GM23338 (cell line): Measurements from ENCODE around the gene KIF4A. TPM values are rescaled to one million over a fixed set of nuclear protein-coding genes. Genes with fewer than 3 reads are reported as not detected.
"Not testable (repeated sequence)": the region's sequence is repeated elsewhere in the genome, so short reads cannot be mapped to it uniquely, and the experiment has no call there.

Source experiments
- ATAC-seq: fragments of 200-7000 bp; cut with Tn5 transposase; 3 replicates; pipeline ENCODE4 v1.9.1; 2020
- DNase-seq: peaks from one replicate; pipeline ENCODE4 v3.0.0-alpha.2; 2015; ENCODE audit warnings: low spot score
- H2AFZ ChIP-seq: fragments of 200-600 bp; sonication (generic); 2 replicates; pipeline ENCODE4 v1.8.0; 2016; ENCODE audit warnings: antibody characterized with exemption, mild to moderate bottlenecking, moderate library complexity
- H3F3A ChIP-seq: fragments of 200-600 bp; sonication (generic); replicated peaks from 2 replicates; pipeline ENCODE4 v1.8.0; 2017; ENCODE audit warnings: antibody characterized with exemption, mixed run types, low read depth
- H3K27ac ChIP-seq: fragments of 200-600 bp; sonication (generic); 2 replicates; pipeline ENCODE4 v1.6.1; 2016; ENCODE audit warnings: low read depth
- H3K27me3 ChIP-seq: fragments of 200-600 bp; sonication (generic); 2 replicates; pipeline ENCODE4 v1.8.0; 2016; ENCODE audit warnings: mild to moderate bottlenecking, mixed run types, moderate library complexity; ENCODE audit not compliant: insufficient read depth
- H3K36me3 ChIP-seq: fragments of 200-600 bp; sonication (generic); 2 replicates; pipeline ENCODE4 v1.8.0; 2016; ENCODE audit warnings: mild to moderate bottlenecking; ENCODE audit not compliant: insufficient read depth
- H3K4me1 ChIP-seq: fragments of 200-600 bp; sonication (generic); 2 replicates; pipeline ENCODE4 v1.8.0; 2016; ENCODE audit warnings: mild to moderate bottlenecking, moderate library complexity; ENCODE audit not compliant: insufficient read depth
- H3K4me2 ChIP-seq: fragments of 200-600 bp; sonication (generic); 2 replicates; pipeline ENCODE4 v1.7.1; 2017; ENCODE audit warnings: mixed run types
- H3K4me3 ChIP-seq: fragments of 200-600 bp; sonication (generic); 2 replicates; pipeline ENCODE4 v1.6.1; 2016; ENCODE audit warnings: mixed run types
- H3K79me2 ChIP-seq: fragments of 200-600 bp; sonication (generic); replicated peaks from 2 replicates; pipeline ENCODE4 v1.8.0; 2017; ENCODE audit warnings: mild to moderate bottlenecking; ENCODE audit not compliant: insufficient read depth
- H3K9me2 ChIP-seq: fragments of 200-600 bp; sonication (generic); 2 replicates; pipeline ENCODE4 v1.8.0; 2017; ENCODE audit not compliant: insufficient read depth
- H4K20me1 ChIP-seq: fragments of 200-600 bp; sonication (generic); replicated peaks from 2 replicates; pipeline ENCODE4 v1.8.0; 2017; ENCODE audit warnings: mild to moderate bottlenecking; ENCODE audit not compliant: insufficient read depth
- H3K27ac Mint-ChIP-seq: 2 replicates; pipeline ENCODE4 v1.8.0; 2020; ENCODE audit warnings: inconsistent platforms, mild to moderate bottlenecking, moderate library complexity, mixed read lengths
- H3K27me3 Mint-ChIP-seq: 3 replicates; pipeline ENCODE4 v1.8.0; 2022; ENCODE audit warnings: low read depth, mild to moderate bottlenecking, moderate library complexity, mixed read lengths, inconsistent platforms; ENCODE audit not compliant: insufficient read depth, poor library complexity
- H3K36me3 Mint-ChIP-seq: 3 replicates; pipeline ENCODE4 v1.8.0; 2021; ENCODE audit warnings: low read depth, mild to moderate bottlenecking, inconsistent platforms, moderate library complexity, mixed read lengths
- H3K4me1 Mint-ChIP-seq: 3 replicates; pipeline ENCODE4 v1.8.0; 2020; ENCODE audit warnings: mild to moderate bottlenecking, inconsistent platforms, mixed read lengths
- H3K4me3 Mint-ChIP-seq: 3 replicates; pipeline ENCODE4 v1.8.0; 2021; ENCODE audit warnings: moderate library complexity, mild to moderate bottlenecking, inconsistent platforms, mixed read lengths
- H3K9me3 Mint-ChIP-seq: 3 replicates; pipeline ENCODE4 v1.8.0; 2020; ENCODE audit warnings: moderate library complexity, mild to moderate bottlenecking, inconsistent platforms, mixed read lengths
- CREB1 ChIP-seq: fragments of 250-450 bp; sonication (Bioruptor Pico); IDR thresholded peaks from 2 replicates; pipeline ENCODE4 v1.5.0; 2020; ENCODE audit warnings: low read depth, mild to moderate bottlenecking, moderate library complexity
- JUNB ChIP-seq: IDR thresholded peaks from one replicate; pipeline ENCODE4 v1.6.1; 2016; ENCODE audit warnings: antibody characterized with exemption; ENCODE audit not compliant: unreplicated experiment
- STAT1 ChIP-seq: IDR thresholded peaks from one replicate; pipeline ENCODE4 v1.6.1; 2016; ENCODE audit warnings: antibody characterized with exemption; ENCODE audit not compliant: unreplicated experiment
- polyA plus RNA-seq: library from polyadenylated mRNA; unstranded; fragments of >200 nt; fragmentation: Nextera tagmentation; extraction: Ambion mirVana; gene quantifications from 2 replicates; pipeline ENCODE4 v1.2.1, GENCODE V29; 2016
- total RNA-seq: library from RNA; depleted of rRNA; stranded (reverse); fragments of >200 nt; shearing (Covaris generic); gene quantifications from 2 replicates; pipeline ENCODE4 v1.2.3, GENCODE V29; 2014
- TF ChIP-seq, protein P1 (sequence below): IDR thresholded peaks from 2 replicates; pipeline ENCODE4 v1.6.1; 2016; ENCODE audit warnings: antibody characterized with exemption
- TF ChIP-seq, protein P2 (sequence below), 2 experiments: fragments of 200-600 bp in 1 of 2; sonication (generic) in 1 of 2; conservative IDR thresholded peaks; 2 replicates each; pipeline versions ENCODE4 v1.5.1 to v1.6.1; 2016 to 2017; ENCODE audit warnings: antibody characterized with exemption in 2 of 2, low read depth in 2 of 2, mild to moderate bottlenecking in 2 of 2, moderate library complexity in 1 of 2
- TF ChIP-seq, protein P3 (sequence below): fragments of 250-450 bp; sonication (Bioruptor Pico); IDR thresholded peaks from 2 replicates; pipeline ENCODE4 v1.5.0; 2020; ENCODE audit warnings: mild to moderate bottlenecking, moderate library complexity

The KIF4A gene
- total and polyA plus RNA-seq, 2 experiments from 2014 or later, result 21.5 to 27.6 TPM

DNA sequence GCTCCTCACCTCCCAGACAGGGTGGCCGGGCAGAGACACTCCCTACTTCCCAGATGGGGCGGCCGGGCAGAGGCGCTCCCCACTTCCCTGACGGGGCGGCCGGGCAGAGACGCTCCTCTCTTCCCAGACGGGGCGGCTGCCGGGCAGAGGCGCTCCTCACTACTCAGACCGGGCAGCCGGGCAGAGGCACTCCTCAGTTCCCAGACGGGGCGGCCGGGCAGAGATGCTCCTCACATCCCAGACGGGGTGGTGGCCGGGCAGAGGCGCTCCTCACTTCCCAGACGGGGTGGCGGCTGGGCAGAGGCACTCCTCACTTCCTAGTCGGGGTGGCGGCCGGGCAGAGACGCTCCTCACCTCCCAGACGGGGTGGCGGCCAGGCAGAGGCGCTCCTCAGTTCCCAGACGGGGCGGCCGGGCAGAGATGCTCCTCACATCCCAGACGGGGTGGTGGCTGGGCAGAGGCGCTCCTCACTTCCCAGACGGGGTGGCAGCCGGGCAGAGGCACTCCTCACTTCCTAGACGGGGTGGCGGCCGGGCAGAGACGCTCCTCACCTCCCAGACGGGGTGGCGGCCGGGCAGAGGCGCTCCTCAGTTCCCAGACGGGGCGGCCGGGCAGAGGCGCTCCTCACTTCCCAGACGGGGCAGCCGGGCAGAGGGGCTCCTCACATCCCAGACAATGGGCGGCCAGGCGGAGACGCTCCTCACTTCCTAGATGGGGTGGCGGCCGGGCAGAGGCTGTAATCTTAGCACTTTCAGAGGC is 59.6 kb downstream of the KIF4A start:
- H3F3A ChIP-seq, H3K4me1 Mint-ChIP-seq, H3K4me1 ChIP-seq, DNase-seq, H3K4me2 ChIP-seq, H3K27ac ChIP-seq, H3K27ac Mint-ChIP-seq, H3K9me2 ChIP-seq, H3K27me3 ChIP-seq, ATAC-seq, H3K27me3 Mint-ChIP-seq, H2AFZ ChIP-seq, H3K4me3 Mint-ChIP-seq, H4K20me1 ChIP-seq, H3K4me3 ChIP-seq, H3K79me2 ChIP-seq: not testable (repeated sequence)
- peaks cover 82% of the 10 kb centered on the region for H3K36me3 Mint-ChIP-seq
- H3K36me3 ChIP-seq, result peaks cover 10% of the 10 kb centered on the region
- H3K9me3 Mint-ChIP-seq, result peaks cover 30% of the 10 kb centered on the region; the same call in 2 of the 3 replicates

DNA sequence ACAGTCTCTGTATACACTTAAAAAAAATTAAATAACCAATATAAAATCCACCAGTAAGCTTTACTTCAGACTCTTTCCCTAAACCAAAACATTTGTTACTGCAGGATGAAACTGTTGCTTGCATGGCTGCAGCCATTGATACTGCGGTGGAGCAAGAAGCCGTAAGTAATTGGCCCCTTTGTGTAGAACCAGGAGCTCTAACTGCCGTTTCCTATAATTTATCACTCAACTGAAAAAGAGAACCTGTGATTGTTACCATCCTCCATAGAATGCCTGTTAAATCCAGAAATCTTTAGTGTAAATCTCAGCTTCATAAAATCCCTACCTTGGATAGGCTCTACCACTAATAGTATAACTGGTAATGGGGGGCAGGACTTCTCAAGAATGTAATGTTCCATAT is 62.6 kb downstream of the KIF4A start:
- Mint-ChIP-seq H3K4me3 (no peak overlapping the region), H3K27me3 (peaks cover 1% of the 10 kb centered on the region), H3K4me1 (no peaks in the 10 kb centered on the region), H3K9me3 (peaks cover 26% of the 10 kb centered on the region; the same call in 2 of the 3 replicates), H3K27ac (no peak overlapping the region), H3K36me3 (peaks cover 71% of the 10 kb centered on the region)
- H3K4me2 ChIP-seq, result no peak overlapping the region
- H2AFZ ChIP-seq, result no peak overlapping the region
- no peaks in the 10 kb centered on the region for H3K27me3 ChIP-seq
- TF ChIP-seq, protein P1, sequence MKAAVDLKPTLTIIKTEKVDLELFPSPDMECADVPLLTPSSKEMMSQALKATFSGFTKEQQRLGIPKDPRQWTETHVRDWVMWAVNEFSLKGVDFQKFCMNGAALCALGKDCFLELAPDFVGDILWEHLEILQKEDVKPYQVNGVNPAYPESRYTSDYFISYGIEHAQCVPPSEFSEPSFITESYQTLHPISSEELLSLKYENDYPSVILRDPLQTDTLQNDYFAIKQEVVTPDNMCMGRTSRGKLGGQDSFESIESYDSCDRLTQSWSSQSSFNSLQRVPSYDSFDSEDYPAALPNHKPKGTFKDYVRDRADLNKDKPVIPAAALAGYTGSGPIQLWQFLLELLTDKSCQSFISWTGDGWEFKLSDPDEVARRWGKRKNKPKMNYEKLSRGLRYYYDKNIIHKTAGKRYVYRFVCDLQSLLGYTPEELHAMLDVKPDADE, result no peak
- TF ChIP-seq CREB1, result no peak
- TF ChIP-seq, protein P2, sequence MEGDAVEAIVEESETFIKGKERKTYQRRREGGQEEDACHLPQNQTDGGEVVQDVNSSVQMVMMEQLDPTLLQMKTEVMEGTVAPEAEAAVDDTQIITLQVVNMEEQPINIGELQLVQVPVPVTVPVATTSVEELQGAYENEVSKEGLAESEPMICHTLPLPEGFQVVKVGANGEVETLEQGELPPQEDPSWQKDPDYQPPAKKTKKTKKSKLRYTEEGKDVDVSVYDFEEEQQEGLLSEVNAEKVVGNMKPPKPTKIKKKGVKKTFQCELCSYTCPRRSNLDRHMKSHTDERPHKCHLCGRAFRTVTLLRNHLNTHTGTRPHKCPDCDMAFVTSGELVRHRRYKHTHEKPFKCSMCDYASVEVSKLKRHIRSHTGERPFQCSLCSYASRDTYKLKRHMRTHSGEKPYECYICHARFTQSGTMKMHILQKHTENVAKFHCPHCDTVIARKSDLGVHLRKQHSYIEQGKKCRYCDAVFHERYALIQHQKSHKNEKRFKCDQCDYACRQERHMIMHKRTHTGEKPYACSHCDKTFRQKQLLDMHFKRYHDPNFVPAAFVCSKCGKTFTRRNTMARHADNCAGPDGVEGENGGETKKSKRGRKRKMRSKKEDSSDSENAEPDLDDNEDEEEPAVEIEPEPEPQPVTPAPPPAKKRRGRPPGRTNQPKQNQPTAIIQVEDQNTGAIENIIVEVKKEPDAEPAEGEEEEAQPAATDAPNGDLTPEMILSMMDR (conservative IDR thresholded peaks at IDR 0.05; ENCODE audit: low read depth in 2 of 2), result no peak
- H4K20me1 ChIP-seq, result no peaks in the 10 kb centered on the region
- H3K4me1 ChIP-seq, result no peaks in the 10 kb centered on the region
- DNase-seq (no peak), ATAC-seq (no peak)
- no peak overlapping the region for H3K27ac ChIP-seq
- H3K9me2 ChIP-seq, result no peaks in the 10 kb centered on the region
- no peaks in the 10 kb centered on the region for H3K79me2 ChIP-seq
- H3F3A ChIP-seq, result no peaks in the 10 kb centered on the region
- H3K36me3 ChIP-seq, result peaks cover 4% of the 10 kb centered on the region; the same call in 1 of the 2 replicates
- no peak overlapping the region for H3K4me3 ChIP-seq

DNA sequence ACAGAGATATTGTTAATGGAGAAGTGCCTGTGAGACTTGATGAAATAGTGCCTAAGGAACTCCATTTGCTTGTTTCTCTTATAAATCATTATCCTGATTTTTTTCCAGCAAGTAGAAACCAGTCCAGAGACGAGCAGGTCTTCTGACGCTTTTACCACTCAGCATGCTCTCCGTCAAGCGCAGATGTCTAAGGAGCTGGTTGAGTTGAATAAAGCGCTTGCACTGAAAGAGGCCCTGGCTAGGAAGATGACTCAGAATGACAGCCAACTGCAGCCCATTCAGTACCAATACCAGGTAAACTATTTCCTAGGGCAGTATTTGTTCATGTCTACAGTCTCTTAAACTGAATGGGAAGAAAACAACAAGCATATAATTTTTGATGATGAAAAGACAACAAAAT is 63.6 kb downstream of the KIF4A start:
- no peak for ATAC-seq
- peaks cover 68% of the 10 kb centered on the region for H3K36me3 Mint-ChIP-seq
- TF ChIP-seq JUNB, result no peak
- no peak for TF ChIP-seq STAT1
- TF ChIP-seq, protein P3, sequence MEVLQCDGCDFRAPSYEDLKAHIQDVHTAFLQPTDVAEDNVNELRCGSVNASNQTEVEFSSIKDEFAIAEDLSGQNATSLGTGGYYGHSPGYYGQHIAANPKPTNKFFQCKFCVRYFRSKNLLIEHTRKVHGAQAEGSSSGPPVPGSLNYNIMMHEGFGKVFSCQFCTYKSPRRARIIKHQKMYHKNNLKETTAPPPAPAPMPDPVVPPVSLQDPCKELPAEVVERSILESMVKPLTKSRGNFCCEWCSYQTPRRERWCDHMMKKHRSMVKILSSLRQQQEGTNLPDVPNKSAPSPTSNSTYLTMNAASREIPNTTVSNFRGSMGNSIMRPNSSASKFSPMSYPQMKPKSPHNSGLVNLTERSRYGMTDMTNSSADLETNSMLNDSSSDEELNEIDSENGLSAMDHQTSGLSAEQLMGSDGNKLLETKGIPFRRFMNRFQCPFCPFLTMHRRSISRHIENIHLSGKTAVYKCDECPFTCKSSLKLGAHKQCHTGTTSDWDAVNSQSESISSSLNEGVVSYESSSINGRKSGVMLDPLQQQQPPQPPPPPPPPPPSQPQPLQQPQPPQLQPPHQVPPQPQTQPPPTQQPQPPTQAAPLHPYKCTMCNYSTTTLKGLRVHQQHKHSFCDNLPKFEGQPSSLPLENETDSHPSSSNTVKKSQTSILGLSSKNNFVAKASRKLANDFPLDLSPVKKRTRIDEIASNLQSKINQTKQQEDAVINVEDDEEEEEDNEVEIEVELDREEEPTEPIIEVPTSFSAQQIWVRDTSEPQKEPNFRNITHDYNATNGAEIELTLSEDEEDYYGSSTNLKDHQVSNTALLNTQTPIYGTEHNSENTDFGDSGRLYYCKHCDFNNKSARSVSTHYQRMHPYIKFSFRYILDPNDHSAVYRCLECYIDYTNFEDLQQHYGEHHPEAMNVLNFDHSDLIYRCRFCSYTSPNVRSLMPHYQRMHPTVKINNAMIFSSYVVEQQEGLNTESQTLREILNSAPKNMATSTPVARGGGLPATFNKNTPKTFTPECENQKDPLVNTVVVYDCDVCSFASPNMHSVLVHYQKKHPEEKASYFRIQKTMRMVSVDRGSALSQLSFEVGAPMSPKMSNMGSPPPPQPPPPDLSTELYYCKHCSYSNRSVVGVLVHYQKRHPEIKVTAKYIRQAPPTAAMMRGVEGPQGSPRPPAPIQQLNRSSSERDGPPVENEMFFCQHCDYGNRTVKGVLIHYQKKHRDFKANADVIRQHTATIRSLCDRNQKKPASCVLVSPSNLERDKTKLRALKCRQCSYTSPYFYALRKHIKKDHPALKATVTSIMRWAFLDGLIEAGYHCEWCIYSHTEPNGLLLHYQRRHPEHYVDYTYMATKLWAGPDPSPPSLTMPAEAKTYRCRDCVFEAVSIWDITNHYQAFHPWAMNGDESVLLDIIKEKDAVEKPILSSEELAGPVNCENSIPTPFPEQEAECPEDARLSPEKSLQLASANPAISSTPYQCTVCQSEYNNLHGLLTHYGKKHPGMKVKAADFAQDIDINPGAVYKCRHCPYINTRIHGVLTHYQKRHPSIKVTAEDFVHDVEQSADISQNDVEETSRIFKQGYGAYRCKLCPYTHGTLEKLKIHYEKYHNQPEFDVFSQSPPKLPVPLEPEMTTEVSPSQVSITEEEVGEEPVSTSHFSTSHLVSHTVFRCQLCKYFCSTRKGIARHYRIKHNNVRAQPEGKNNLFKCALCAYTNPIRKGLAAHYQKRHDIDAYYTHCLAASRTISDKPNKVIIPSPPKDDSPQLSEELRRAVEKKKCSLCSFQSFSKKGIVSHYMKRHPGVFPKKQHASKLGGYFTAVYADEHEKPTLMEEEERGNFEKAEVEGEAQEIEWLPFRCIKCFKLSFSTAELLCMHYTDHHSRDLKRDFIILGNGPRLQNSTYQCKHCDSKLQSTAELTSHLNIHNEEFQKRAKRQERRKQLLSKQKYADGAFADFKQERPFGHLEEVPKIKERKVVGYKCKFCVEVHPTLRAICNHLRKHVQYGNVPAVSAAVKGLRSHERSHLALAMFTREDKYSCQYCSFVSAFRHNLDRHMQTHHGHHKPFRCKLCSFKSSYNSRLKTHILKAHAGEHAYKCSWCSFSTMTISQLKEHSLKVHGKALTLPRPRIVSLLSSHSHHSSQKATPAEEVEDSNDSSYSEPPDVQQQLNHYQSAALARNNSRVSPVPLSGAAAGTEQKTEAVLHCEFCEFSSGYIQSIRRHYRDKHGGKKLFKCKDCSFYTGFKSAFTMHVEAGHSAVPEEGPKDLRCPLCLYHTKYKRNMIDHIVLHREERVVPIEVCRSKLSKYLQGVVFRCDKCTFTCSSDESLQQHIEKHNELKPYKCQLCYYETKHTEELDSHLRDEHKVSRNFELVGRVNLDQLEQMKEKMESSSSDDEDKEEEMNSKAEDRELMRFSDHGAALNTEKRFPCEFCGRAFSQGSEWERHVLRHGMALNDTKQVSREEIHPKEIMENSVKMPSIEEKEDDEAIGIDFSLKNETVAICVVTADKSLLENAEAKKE (CRISPR knock-in tag), result no peak
- TF ChIP-seq CREB1, result no peak

More for the DNA sequence above, 63.6 kb downstream of the KIF4A start:
- H4K20me1 ChIP-seq, result no peaks in the 10 kb centered on the region
- Mint-ChIP-seq H3K9me3 (peaks cover 19% of the 10 kb centered on the region; the same call in 2 of the 3 replicates), H3K27me3 (peaks cover 1% of the 10 kb centered on the region), H3K27ac (no peak overlapping the region), H3K4me1 (no peaks in the 10 kb centered on the region), H3K4me3 (no peak overlapping the region)
- DNase-seq, result no peak
- H3K79me2 ChIP-seq, result no peaks in the 10 kb centered on the region
- H2AFZ ChIP-seq, result no peak overlapping the region
- H3K36me3 ChIP-seq, result no peaks in the 10 kb centered on the region; the same call in 1 of the 2 replicates
- H3K27me3 ChIP-seq, result no peaks in the 10 kb centered on the region
- no peak overlapping the region for H3K4me2 ChIP-seq
- no peak overlapping the region for H3K4me3 ChIP-seq
- no peaks in the 10 kb centered on the region for H3K4me1 ChIP-seq
- H3K27ac ChIP-seq, result no peak overlapping the region
- no peaks in the 10 kb centered on the region for H3K9me2 ChIP-seq
- H3F3A ChIP-seq, result no peaks in the 10 kb centered on the region
